Osteocyte (in vitro differentiated cells): ENCODE measurements around the gene CIT. TPM values are rescaled to one million over a fixed set of nuclear protein-coding genes. Genes with fewer than 3 reads are reported as not detected.

Experiments
- DNase-seq: peaks from one replicate; pipeline ENCODE4 v3.0.0; 2021; ENCODE audit warnings: mixed read lengths; ENCODE audit not compliant: unreplicated experiment; ENCODE audit errors: extremely low spot score
- H3K27ac Mint-ChIP-seq: one replicate; pipeline ENCODE4 v1.8.0; 2021; ENCODE audit warnings: mild to moderate bottlenecking, mixed read lengths; ENCODE audit not compliant: unreplicated experiment
- H3K27me3 Mint-ChIP-seq: one replicate; pipeline ENCODE4 v1.8.0; 2021; ENCODE audit warnings: mixed read lengths; ENCODE audit not compliant: unreplicated experiment
- H3K36me3 Mint-ChIP-seq: one replicate; pipeline ENCODE4 v1.8.0; 2021; ENCODE audit warnings: mixed read lengths; ENCODE audit not compliant: unreplicated experiment
- H3K4me1 Mint-ChIP-seq: one replicate; pipeline ENCODE4 v1.8.0; 2021; ENCODE audit warnings: mixed read lengths; ENCODE audit not compliant: unreplicated experiment
- H3K4me3 Mint-ChIP-seq: one replicate; pipeline ENCODE4 v1.8.0; 2021; ENCODE audit warnings: mild to moderate bottlenecking, moderate library complexity, mixed read lengths; ENCODE audit not compliant: unreplicated experiment
- H3K9me3 Mint-ChIP-seq: one replicate; pipeline ENCODE4 v1.8.0; 2021; ENCODE audit warnings: mixed read lengths; ENCODE audit not compliant: unreplicated experiment
- CTCF ChIP-seq: fragments of 200-600 bp; sonication (generic); IDR thresholded peaks from 2 replicates; pipeline ENCODE4 v1.5.0; 2021; ENCODE audit warnings: antibody characterized with exemption, mild to moderate bottlenecking, moderate library complexity
- total RNA-seq: library from RNA; stranded (reverse); gene quantifications from 2 replicates; pipeline ENCODE4 v1.2.1, GENCODE V29; 2021

The CIT gene
- total RNA-seq, 1 donor from 2014 or later, result 10.2 TPM

- H3K27ac Mint-ChIP-seq, result no peak overlapping the region
- H3K27me3 Mint-ChIP-seq, result no peaks in the 10 kb centered on the region
- peaks cover 30% of the 10 kb centered on the region for H3K4me1 Mint-ChIP-seq
Observed at GRCh38 chr12:119807380-119807779, 69.7 kb downstream of the CIT start.

GRCh38 chr12:119804011-119804641, 73.0 kb downstream of the CIT start:
- H3K27ac Mint-ChIP-seq, result peak overlapping the region; percentile 74

More at GRCh38 chr12:119807380-119807779, 69.7 kb downstream of the CIT start:
- H3K4me3 Mint-ChIP-seq, result no peak overlapping the region
- H3K9me3 Mint-ChIP-seq, result peaks cover 7% of the 10 kb centered on the region
- no peak for TF ChIP-seq CTCF
- DNase-seq, result no peak
- H3K36me3 Mint-ChIP-seq, result peaks cover 4% of the 10 kb centered on the region

GRCh38 chr12:119803381-119803791, 73.7 kb downstream of the CIT start:
- H3K4me3 Mint-ChIP-seq, result peak overlapping the region; percentile 72
- peaks cover 4% of the 10 kb centered on the region for H3K36me3 Mint-ChIP-seq
- no peak for DNase-seq
- peak overlapping the region; percentile 74 for H3K27ac Mint-ChIP-seq
- H3K4me1 Mint-ChIP-seq, result peaks cover 24% of the 10 kb centered on the region
- H3K27me3 Mint-ChIP-seq, result no peaks in the 10 kb centered on the region
- TF ChIP-seq CTCF, result peak; percentile 15
- peaks cover 7% of the 10 kb centered on the region for H3K9me3 Mint-ChIP-seq

More at GRCh38 chr12:119804011-119804641, 73.0 kb downstream of the CIT start:
- Mint-ChIP-seq H3K4me3 (peak overlapping the region; percentile 72), H3K36me3 (peaks cover 4% of the 10 kb centered on the region), H3K9me3 (peaks cover 7% of the 10 kb centered on the region), H3K27me3 (no peaks in the 10 kb centered on the region), H3K4me1 (peaks cover 30% of the 10 kb centered on the region)
- peak; percentile 90 for DNase-seq
- peak; percentile 57 for TF ChIP-seq CTCF

GRCh38 chr12:119802472-119802871, 74.6 kb downstream of the CIT start:
- H3K4me3 Mint-ChIP-seq, result peak overlapping the region; percentile 32
- peaks cover 4% of the 10 kb centered on the region for H3K36me3 Mint-ChIP-seq
- no peak for TF ChIP-seq CTCF
- H3K27ac Mint-ChIP-seq, result no peak overlapping the region
- peaks cover 7% of the 10 kb centered on the region for H3K9me3 Mint-ChIP-seq
- peaks cover 24% of the 10 kb centered on the region for H3K4me1 Mint-ChIP-seq
- H3K27me3 Mint-ChIP-seq, result no peaks in the 10 kb centered on the region
- DNase-seq, result no peak

GRCh38 chr12:119797090-119797489, 80.0 kb downstream of the CIT start:
- Mint-ChIP-seq H3K4me1 (no peaks in the 10 kb centered on the region), H3K27me3 (no peaks in the 10 kb centered on the region), H3K27ac (no peak overlapping the region), H3K9me3 (no peaks in the 10 kb centered on the region), H3K4me3 (no peak overlapping the region), H3K36me3 (no peaks in the 10 kb centered on the region)
- DNase-seq, result no peak
- no peak for TF ChIP-seq CTCF
